IMR-90 (cell line): ENCODE measurements around the gene TMEM154.

ENCODE experiments used
- CHD1 ChIP-seq: IDR thresholded peaks from 2 replicates; pipeline ENCODE4 v1.6.1; 2012; ENCODE audit warnings: low read depth, low read length, improper control_type of control experiment
- TF ChIP-seq, protein P1 (sequence below): conservative IDR thresholded peaks from 2 replicates; pipeline ENCODE4 v1.5.1; 2012; ENCODE audit warnings: mild to moderate bottlenecking, low read depth, low read length, improper control_type of control experiment

DNA sequence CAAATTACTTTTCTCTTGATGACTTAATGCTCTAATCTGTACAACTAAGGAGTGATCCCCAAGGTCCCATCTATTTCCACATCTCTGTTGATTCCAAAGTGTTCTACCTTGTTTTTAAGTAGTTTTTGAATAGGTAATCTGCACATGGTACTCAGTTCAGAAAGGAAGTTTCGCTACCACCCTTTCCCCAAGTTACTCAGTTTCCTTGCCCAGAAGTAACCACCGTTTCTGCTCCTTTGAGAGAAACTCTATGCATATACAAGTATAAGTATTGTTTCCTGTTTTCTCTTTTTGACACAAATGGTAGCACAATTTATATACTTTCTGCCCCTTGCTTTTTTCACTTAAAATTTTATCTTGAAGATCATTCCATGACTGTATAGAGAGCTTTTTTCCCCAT, 18.1 kb downstream of the TMEM154 start:
- TF ChIP-seq, protein P1, sequence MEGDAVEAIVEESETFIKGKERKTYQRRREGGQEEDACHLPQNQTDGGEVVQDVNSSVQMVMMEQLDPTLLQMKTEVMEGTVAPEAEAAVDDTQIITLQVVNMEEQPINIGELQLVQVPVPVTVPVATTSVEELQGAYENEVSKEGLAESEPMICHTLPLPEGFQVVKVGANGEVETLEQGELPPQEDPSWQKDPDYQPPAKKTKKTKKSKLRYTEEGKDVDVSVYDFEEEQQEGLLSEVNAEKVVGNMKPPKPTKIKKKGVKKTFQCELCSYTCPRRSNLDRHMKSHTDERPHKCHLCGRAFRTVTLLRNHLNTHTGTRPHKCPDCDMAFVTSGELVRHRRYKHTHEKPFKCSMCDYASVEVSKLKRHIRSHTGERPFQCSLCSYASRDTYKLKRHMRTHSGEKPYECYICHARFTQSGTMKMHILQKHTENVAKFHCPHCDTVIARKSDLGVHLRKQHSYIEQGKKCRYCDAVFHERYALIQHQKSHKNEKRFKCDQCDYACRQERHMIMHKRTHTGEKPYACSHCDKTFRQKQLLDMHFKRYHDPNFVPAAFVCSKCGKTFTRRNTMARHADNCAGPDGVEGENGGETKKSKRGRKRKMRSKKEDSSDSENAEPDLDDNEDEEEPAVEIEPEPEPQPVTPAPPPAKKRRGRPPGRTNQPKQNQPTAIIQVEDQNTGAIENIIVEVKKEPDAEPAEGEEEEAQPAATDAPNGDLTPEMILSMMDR, result no peak
- TF ChIP-seq CHD1, result no peak
